Amniotic stem cell (primary cell): ENCODE results near the gene TMEM201.

ENCODE experiments used
- DNase-seq: peaks from one replicate; lab custom pipeline; 2025; lab: John Stamatoyannopoulos, UW

Gene TMEM201

DNA sequence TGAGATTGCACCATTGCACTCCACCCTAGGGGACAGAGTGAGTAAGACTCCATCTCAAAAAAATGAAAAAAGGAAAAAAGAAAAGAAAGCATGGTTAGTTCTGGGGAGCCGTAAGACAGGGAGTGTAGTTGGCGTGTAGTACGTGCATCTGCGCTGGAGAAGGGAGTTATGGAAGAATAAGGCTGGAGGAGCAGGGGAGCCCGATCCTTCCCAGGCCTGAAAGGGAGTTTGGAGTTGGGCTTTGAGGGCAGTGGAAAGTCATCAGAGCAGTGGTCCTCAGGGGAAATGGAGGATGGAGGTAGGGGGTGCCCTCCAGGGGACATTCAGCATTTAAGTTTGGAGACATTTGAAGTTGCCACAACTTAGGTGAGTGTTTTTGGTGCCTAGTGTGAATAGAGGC is 11.3 kb upstream of the TMEM201 start:
- DNase-seq = no peak

DNA sequence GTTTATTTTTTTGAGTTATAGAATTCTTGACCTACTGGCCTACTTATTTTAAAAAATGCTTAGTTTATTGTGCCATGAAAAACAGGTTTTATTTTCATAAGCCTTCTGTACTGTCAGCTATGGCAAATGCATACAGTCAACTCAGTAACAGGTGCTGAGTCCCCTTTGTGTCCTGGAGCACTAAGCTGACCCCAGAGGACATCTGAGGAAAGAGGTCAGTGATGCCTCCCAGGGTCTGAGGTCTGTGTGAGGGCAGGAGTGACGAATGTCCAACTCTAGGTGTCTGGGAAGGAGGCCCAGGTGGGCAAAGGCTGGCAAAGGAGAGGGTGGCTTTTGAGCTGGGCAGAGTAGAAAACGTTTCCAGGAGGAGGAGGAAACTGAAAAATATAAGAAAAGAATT is 7.8 kb upstream of the TMEM201 start:
- DNase-seq = no peak

DNA sequence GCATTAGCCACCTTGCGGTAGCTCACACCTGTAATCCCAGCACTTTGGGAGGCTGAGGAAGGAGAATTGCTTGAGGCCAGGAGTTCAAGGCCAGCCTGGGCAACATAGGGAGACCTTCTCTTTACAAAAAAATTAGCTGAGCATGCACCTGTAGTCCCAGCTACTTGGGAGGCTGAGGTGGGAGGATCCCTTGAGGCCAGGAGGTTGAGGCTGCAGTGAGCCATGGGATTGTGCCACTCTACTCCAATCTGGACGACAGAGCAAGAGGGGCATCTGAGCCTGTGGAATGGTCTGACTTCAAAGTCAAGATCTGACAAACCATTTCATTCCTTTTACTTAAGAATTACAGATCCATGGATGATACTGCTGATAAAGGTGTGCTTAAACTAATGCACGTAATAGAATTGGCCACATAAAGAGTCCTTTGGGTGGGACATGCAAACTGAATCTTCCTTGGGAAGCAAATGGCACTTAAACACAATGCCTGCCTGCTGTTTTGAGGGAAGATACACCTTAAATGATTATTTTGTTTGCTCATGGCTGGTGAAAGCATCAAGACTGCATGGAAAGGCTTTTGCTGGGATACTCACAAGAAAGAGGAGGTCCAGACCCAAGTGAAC is 2.5 kb upstream of the TMEM201 start:
- DNase-seq = no peak

- no peak for DNase-seq
Observed at GRCh38 chr1:9589144-9589718, 520 bp downstream of the TMEM201 start.

GRCh38 chr1:9589719-9590157 is 1.0 kb downstream of the TMEM201 start:
- no peak for DNase-seq

GRCh38 chr1:9590201-9590600 is 1.5 kb downstream of the TMEM201 start:
- DNase-seq = no peak

DNA sequence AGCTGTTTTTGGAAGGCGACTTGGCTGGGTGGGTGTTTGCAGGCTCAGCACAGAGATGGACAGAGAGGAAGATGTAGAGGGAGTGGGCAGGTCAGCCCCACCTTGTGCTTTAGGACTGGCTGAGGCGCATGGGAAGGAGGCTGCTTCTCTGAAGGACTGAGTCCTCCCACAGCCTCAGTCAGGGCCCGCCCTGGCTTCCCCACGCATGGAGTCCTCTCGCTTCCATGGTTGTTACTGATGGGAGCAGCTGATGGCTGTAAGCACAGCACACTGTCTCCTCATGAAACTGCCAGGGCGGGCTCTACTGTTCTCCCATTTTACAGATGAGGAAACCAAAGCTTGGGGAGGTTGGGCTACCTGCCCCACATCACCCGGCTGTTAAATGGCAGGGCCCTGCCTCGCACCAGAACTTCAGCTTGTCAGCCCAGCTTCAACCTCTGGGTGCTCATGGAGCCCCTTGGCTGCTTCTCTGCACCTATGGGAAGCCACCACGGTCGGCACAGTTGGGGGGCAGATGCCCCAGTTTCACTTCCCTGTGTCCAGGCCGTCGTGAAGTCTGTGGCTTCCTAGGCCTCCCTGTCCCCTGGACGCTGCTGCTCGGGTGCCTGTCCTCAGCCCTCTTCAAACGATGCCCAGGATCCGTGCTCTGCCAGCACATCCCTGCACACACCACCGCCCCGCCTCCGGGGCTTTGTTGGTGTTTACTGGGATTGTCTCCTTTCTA is 2.4 kb downstream of the TMEM201 start:
- DNase-seq = no peak

DNA sequence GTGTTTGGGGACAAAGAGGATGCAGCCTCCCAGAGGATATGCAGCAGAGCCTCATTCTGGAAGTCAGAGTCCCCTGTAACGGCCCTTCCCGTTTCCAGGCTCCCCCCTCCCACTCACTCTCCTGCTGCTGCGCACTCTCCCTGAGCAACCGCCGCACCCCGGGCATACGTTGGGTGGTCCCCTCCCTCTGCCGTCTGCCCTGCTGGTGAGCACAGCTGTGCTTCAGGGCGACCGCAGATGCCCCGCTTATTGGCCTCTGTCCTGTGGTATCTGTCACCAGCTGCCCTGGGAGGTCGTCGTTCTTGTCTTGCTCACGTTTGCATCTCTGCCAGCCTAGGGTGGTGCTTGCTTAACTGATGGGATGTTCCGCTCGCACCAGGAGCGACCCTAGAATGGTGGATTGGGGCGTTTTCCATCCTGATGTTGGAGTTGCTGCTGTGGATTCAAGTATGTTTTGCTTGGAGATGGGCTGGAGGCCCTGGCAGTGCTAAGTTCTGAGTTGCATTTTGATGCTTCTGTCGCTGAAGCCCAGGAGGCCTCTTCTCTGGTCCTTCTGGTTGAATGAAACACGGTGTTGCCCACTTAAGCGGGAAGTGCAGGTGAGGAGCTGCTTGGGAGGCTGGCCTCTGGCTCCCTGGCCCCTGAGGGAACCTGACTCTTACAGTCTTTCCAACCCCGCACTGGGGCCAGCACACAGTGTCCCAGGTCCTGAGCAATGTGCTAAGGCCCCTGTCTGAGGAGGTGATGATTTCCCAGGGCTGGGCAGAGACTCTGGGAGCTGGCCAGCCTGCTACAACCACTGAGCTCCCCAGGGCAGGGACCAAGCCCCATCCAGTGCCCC is 3.2 kb downstream of the TMEM201 start:
- no peak for DNase-seq

GRCh38 chr1:9592510-9593075 is 3.9 kb downstream of the TMEM201 start:
- DNase-seq = no peak

DNA sequence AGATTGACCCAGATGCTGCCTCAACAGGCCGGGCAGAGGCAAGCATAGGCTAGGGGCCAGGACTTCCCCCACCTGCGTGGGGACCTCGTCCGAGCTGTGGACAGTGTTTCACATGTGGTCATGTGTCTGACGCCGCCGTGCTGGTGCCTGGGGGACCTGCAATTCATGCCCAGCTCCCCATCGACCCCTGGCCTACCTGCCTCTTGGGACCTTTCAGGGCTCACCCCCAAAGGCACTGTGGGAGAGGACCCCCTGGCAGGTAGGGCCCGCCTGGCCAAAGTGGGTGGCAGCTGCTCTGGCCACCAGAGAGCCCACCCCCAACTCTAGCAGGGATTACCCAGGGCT is 4.4 kb downstream of the TMEM201 start:
- DNase-seq = no peak

DNA sequence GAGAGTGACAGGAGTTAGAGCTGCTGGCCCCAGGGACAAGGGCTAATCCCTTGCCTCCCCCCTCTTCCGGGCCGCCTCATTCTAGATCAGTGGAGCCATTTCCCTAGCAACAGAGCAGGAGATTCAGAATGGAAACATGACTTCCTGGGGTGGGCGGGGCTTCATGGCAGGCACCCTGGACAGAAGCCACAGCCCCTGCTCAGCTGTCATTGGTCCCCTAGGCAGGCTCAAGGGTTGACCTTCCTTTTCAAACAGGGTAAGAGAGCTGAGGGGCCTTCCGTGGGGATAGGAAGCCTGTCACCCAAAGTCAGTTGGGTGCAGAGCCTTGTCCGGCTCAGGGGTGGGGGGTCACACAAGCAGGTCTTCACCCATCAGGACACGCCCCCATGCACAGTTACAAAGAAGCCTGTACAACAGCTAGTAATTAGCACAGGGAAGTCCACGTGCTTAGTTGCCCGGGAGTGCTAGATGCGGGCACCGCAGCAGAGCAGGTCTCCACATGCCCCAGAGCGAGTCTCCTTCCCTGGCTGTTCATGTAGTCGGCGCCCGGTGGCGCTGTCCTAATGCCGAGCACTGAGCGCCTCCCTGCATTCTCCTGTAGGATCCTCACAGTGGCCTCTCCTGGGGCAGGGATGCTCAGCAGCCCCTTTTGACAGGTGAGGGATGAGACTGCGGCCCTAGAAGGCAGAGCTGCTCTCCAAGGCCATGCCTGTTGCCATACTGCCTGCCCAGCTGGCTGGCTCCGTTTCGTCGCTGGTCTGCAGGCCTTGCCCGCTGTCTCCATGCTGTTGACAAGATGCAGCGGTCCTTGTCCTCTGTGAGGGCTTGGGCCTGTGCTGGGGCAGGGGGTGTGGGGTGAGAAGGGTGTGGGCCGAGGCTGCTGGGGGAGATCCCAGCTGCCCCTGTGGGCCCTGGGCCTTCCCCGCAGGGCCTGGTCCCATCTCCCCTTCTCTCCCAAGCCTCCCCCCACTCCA is 5.1 kb downstream of the TMEM201 start:
- peak; percentile 22 for DNase-seq

- DNase-seq = no peak
Observed at GRCh38 chr1:9594471-9595155, 5.9 kb downstream of the TMEM201 start.

- no peak for DNase-seq
Observed at GRCh38 chr1:9595156-9595967, 6.7 kb downstream of the TMEM201 start.

- no peak for DNase-seq
Observed at GRCh38 chr1:9595968-9596340, 7.2 kb downstream of the TMEM201 start.

GRCh38 chr1:9596415-9597123 is 7.9 kb downstream of the TMEM201 start:
- DNase-seq = no peak

DNA sequence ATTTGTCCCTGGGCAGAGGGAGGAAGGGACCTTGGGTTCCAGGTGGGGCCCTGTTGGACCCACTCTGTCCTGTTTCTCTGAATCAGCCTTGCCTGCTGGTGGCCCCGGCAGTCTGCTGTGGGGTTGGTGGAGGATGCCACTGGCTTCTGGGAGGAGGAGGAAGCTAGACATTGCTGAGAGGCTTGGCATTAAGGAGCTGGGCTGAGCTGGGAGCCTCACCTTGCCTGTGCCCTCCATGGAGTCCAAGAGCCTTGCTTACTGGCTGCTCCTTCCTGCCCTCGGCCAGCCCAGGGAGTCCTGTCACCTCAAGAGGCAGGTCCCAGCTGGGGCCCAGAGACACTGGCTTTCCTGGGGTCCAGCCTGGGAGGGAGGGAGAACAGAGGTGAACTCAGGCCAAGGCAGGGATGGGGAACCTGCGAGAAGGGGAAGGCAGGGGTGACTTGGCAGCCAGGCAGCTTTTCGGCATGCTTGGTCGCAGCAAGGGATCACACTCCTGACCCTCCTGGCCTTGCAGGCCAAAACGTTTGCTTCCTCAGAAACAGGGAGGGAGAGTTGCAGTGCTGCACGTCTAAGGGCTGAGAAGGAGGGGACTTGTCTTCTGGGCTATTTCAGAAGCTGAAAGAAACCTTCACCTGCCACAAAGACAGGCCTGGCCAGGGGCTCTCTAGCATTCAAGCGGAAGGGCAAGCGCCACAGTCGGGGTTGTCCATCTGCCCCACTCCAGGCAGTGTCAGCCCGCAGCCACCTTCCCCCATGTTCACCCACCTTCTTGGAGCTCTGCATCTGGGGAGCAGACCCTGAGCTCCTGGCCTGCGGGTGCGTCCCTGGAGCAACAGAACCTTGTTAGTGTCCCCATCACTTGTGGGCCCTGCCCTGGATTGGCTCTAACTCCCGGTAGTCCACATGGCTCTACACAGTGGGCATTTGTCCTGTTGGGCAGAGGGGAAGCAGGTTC is 8.9 kb downstream of the TMEM201 start:
- DNase-seq = no peak

DNA sequence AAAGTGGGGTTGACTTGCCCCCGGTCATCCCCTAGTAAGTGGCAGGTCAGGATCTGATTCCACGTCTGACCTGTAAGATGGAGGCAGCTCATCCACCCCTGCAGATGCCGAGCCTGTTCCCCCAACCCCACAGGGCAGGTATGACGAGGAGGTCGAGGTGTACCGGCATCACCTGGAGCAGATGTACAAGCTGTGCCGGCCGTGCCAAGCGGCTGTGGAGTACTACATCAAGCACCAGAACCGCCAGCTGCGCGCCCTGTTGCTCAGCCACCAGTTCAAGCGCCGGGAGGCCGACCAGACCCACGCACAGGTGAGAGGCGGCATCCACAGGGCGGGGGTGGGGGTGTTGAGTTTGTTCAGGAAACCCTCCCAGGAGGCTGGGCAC is 9.6 kb downstream of the TMEM201 start:
- DNase-seq = no peak

DNA sequence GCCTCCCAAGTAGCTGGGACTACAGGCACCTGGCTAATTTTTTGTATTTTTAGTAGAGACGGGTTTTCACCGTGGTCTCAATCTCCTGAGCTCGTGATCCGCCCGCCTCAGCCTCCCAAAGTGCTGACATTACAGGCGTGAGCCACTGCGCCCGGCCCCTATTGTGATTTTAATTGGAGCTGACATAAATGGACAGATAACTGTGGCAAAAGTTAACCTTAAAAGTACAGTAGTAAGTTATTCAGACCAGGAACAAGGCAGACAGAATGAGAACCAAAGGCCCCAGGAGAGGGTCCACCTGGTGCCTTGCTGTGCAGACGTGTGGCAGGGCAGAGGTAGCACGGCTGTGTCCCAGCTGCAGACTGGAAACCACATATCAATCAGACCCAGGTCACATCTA is 11.0 kb downstream of the TMEM201 start:
- DNase-seq = no peak
